NCI-H1105 treated with DMSO at 0.1 percent for 48 hours (cell line): ENCODE results near the gene PCDHGB1.
"Not testable (repeated sequence)": the region's sequence is repeated elsewhere in the genome, so short reads cannot be mapped to it uniquely, and the experiment has no call there.

Source experiments
- DNase-seq: peaks from one replicate; lab custom pipeline; 2025; lab: John Stamatoyannopoulos, UW

PCDHGB1 gene

GRCh38 chr5:141346017-141346416 lies 3.9 kb upstream of the PCDHGB1 start:
- DNase-seq, result not testable (repeated sequence)

DNA sequence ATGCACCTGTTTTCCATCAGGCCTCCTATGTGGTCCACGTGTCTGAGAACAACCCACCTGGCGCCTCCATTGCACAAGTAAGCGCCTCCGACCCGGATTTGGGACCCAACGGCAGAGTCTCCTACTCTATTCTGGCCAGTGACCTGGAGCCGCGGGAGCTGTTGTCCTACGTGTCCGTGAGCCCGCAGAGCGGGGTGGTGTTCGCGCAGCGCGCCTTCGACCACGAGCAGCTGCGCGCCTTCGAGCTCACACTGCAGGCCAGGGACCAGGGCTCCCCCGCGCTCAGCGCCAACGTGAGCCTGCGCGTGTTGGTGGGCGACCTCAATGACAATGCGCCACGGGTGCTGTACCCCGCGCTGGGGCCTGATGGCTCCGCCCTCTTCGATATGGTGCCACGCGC lies 1.7 kb downstream of the PCDHGB1 start:
- DNase-seq, result no peak

DNA sequence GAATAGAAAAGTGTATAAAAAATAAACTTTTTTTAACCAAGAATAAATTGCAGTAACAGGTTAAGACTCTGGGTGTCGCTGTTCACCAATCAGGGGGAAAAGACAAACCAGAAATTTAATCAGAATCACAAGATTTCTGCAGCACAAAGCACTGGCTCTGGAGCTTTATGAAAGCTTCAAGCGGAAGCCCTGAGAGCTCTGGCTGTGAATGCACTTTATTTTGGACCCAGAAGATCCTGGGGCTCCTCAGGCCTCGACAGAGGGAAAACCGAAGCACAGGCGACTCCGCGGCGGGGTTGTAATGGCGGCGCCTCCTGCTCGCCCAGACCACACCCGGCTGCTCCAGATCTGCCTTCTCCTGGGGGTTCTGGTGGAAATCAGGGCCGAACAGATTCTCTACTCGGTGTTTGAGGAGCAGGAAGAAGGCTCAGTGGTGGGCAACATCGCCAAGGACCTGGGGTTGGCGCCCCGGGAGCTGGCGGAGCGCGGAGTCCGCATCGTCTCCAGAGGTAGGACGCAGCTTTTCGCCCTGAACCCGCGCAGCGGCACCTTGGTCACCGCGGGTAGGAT lies 5.1 kb downstream of the PCDHGB1 start, which contains the start of gene PCDHGA4:
Gene PCDHGA4, plus strand, starts transcription at position 122 of the 570 bp plus-strand sequence. Its CDS starts 87 bp downstream, at position 209.
- DNase-seq, result no peak

DNA sequence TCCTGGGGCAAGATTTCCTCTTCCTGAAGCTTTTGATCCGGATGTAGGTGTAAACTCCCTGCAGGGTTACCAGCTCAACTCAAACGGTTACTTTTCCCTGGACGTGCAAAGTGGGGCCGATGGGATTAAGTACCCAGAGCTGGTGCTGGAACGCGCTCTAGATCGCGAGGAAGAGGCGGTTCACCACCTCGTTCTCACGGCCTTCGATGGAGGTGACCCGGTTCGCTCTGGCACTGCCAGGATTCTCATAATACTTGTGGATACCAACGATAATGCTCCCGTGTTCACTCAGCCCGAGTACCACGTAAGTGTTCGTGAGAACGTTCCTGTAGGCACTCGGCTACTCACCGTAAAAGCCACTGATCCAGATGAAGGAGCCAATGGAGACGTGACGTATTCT lies 5.7 kb downstream of the PCDHGB1 start:
- DNase-seq, result no peak

- DNase-seq, result no peak
These were observed 6.2 kb downstream of the PCDHGB1 start for GRCh38 chr5:141356133-141356532.

GRCh38 chr5:141356950-141357349 lies 7.1 kb downstream of the PCDHGB1 start:
- DNase-seq, result no peak

DNA sequence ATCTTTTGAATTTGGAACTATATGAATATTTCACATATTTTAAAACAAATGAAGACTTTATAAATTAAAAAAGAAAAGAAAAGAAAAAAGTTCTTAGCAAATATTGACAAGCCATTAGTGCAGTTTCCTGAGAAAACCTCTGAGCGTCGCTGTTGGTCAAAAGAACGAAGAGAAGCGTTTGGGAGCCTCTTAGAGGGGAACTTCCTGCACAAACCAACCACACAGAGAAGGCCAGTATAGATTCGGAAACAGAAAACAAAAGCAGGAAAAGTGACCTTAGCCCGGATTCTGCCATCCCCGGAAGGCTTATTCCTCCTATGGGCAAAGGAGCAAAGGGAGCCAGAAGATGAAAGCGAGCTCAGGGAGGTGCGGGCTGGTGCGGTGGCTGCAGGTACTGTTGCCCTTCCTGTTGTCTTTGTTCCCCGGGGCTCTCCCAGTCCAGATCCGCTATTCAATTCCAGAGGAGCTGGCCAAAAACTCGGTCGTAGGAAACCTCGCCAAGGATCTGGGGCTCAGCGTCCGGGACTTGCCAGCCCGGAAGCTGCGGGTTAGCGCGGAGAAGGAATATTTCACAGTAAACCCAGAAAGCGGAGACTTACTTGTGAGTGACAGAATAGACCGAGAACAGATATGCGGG lies 10.0 kb downstream of the PCDHGB1 start, which contains the start of gene PCDHGB2:
Gene PCDHGB2, plus strand, starts transcription at position 205 of the 637 bp plus-strand sequence. Its CDS starts 142 bp downstream, at position 347.
- DNase-seq, result no peak

GRCh38 chr5:141360685-141361084 lies 10.8 kb downstream of the PCDHGB1 start:
- no peak for DNase-seq

- no peak for DNase-seq
These were observed 12.8 kb downstream of the PCDHGB1 start for GRCh38 chr5:141362719-141363118.

GRCh38 chr5:141363952-141364660 lies 14.2 kb downstream of the PCDHGB1 start, which contains the start of gene PCDHGA5:
Gene PCDHGA5 (plus strand): TSS chr5:141364162. CDS start chr5:141364331, 169 bp downstream.
- no peak for DNase-seq

- DNase-seq, result no peak
These were observed 16.4 kb downstream of the PCDHGB1 start for GRCh38 chr5:141366016-141366896.

GRCh38 chr5:141369994-141370848 lies 20.3 kb downstream of the PCDHGB1 start, which contains the start of gene PCDHGB3:
Gene PCDHGB3 (plus strand): TSS chr5:141370242. CDS start chr5:141370395, 153 bp downstream.
- DNase-seq, result no peak

DNA sequence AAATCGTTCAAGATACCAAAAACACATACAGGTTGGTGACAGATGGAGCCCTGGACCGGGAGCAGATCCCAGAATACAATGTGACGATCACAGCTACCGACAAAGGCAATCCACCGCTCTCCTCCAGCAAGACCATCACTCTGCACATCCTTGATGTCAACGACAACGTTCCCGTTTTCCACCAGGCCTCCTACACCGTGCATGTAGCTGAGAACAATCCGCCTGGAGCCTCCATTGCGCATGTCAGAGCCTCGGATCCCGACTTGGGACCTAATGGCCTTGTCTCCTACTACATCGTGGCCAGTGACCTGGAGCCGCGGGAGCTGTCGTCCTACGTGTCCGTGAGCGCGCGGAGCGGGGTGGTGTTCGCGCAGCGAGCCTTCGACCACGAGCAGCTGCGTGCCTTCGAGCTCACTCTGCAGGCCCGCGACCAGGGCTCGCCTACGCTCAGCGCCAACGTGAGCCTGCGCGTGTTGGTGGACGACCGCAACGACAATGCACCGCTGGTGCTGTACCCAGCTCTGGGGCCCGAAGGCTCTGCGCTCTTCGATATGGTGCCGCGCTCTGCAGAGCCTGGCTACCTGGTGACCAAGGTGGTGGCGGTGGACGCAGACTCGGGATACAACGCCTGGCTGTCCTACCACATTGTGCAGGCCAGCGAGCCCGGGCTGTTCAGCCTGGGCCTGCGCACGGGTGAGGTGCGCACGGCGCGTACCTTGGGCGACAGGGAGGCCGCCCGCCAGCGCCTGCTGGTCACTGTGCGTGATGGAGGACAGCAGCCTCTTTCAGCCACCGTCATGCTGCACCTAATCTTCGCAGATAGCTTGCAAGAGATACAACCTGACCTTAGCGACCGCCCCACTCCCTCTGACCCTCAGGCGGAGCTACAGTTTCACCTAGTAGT lies 21.9 kb downstream of the PCDHGB1 start:
- no peak for DNase-seq

DNA sequence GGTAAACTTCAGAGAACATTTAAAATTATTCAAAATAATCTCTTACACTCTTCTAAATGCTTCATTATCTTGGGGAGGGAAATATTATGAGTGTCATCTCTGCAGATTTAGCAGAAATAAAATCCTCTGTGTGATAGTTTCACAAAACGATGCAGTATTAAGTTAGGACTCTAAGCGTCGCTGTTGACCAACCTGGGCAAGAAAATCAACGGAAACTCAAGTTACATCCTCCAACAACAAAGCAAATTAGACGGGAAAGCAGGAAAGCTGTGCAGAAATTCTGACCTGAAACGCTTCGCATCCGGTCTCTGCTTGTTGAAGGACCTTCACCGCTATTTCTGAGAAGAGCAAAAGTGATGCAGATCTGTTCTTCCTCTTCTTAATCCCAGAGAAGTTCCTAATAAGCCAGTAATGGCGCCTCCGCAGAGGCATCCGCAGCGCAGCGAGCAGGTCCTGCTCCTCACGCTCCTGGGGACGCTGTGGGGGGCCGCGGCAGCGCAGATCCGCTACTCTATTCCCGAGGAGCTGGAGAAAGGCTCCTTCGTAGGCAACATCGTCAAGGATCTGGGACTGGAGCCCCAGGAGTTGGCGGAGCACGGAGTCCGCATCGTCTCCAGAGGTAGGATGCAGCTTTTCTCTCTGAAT lies 23.9 kb downstream of the PCDHGB1 start, which contains the start of gene PCDHGA6:
Gene PCDHGA6, plus strand, starts transcription at position 219 of the 645 bp plus-strand sequence. Its CDS starts 193 bp downstream, at position 412.
- no peak for DNase-seq

DNA sequence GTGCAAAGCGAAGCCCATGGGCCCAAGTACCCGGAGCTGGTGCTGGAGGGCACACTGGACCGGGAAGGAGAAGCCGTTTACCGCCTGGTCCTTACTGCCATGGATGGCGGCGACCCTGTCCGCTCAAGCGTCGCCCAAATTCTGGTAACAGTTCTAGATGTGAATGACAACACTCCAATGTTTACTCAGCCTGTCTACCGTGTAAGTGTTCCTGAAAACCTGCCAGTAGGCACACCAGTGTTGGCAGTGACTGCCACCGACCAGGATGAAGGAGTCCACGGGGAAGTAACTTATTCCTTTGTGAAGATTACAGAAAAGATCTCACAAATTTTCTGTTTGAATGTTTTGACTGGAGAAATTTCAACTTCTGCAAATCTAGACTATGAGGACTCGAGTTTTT lies 24.7 kb downstream of the PCDHGB1 start:
- no peak for DNase-seq

- not testable (repeated sequence) for DNase-seq
These were observed 25.7 kb downstream of the PCDHGB1 start for GRCh38 chr5:141375444-141376155.

DNA sequence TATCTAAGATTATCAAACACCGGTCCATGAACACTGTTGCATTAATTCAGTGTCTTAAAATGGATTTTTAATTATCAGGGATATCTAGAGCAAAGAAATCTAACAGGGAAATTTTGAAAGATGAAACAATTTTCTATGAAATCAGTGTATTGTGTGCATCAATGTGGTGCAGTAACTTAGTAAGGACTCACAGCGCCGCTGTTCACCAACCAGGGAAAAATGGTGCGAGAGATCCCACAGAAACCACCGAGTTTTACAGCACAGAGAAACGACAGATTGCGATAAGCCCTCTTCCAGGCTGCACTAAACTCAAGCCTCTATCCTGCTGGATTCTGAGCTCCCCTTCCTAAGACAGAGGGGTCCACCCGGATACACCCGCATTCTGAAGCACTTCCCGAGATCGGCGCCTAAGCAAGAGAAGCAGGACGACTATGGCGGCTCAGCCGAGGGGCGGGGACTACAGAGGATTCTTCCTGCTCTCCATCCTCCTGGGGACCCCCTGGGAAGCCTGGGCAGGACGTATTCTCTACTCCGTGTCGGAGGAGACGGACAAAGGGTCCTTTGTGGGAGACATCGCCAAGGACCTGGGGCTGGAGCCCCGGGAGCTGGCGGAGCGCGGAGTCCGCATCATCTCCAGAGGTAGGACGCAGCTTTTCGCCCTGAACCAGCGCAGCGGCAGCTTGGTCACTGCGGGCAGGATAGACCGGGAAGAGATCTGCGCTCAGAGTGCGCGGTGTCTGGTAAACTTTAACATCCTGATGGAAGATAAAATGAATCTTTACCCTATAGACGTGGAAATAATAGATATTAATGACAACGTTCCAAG lies 32.8 kb downstream of the PCDHGB1 start, which contains the start of gene PCDHGA7:
Gene PCDHGA7, plus strand, starts transcription at position 274 of the 826 bp plus-strand sequence. Its CDS starts 158 bp downstream, at position 432.
- no peak for DNase-seq
